ENCODE measurements around the gene SENP5. TPM values are rescaled to one million over a fixed set of nuclear protein-coding genes. Genes with fewer than 3 reads are reported as not detected.

SENP5 gene
- total RNA-seq, 1 experiment from 2014 or later: 27.6 TPM

DNA sequence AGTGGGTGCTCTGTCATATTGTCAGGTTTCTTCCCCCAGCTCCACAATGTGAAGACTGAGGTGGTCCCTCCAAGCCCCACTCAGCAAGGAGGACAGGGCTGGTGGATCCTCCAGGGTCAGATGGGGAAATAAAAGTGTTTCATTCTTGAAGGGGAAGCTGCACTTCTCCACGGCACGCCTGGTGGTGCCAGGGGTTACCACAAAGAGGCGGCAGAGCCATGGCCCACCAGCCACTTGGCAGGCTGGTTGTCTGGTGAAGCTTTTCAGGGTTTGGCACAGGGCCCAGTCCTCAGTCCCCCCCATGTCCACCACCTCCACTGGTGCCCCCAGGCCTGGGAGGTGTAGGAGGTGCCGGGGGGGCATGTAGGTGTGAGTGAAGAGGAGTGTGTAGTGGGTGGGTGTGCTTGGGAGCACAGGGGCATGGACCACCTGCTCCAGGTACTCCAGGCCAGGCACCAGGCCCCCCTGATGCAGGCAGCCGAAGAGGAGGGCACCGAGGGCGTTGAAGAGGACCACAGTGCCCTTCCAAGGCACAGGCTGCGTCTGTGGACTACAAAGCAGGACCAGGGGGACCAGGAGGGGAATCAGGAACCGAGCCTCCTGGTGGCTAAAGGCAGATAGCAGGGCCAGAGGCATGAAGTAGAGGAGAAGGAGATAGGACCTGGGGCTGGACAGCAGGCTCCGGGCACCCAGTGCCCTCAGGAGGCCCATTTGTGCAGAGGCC, 79.6 kb downstream of the SENP5 start:
- intact Hi-C loops (cut with micrococcal nuclease): no loop called here
- Histone ChIP-seq H3K4me1 (ENCODE audit: control insufficient read depth in 1 of 2, insufficient read depth in 2 of 2, low read length in 2 of 2) (peaks cover 5 to 7% of the 10 kb centered on the region in 2 experiments; a peak in 2 of 4 replicates), H4K20me1 (ENCODE audit: insufficient read depth) (no peaks in the 10 kb centered on the region), H3K4me3 (replicated peaks in 1 of 2; ENCODE audit: low read depth in 1 of 2, low read length in 2 of 2) (no peak overlapping the region), H3K9me3 (ENCODE audit: control insufficient read depth in 1 of 2, insufficient read depth in 1 of 2, low read depth in 1 of 2, low read length in 2 of 2) (no peaks in the 10 kb centered on the region), H3K27ac (ENCODE audit: low read depth, low read length) (no peak overlapping the region), H2AFZ (ENCODE audit: low read depth, low read length, poor library complexity, severe bottlenecking) (no peak overlapping the region), H3K79me2 (ENCODE audit: insufficient read depth, low read length) (peaks cover 21% of the 10 kb centered on the region), H3K27me3 (ENCODE audit: insufficient read depth, low read length) (no peaks in the 10 kb centered on the region), H3K9ac (ENCODE audit: low read length) (no peak overlapping the region), H3K4me2 (ENCODE audit: low read length) (no peak overlapping the region), H3K9me2 (ENCODE audit: insufficient read depth) (no peaks in the 10 kb centered on the region), H3K36me3 (ENCODE audit: control insufficient read depth in 1 of 2, insufficient read depth in 2 of 2, low read length in 2 of 2) (no peaks in the 10 kb centered on the region)
- CTCF ChIA-PET: interaction anchor here (0.6 to 1.5 kb wide), 2 partner anchors 260 to 425 kb away, joined by 3 to 4 read pairs; no protein-coding TSS in a partner anchor
- no peak for ATAC-seq
- BruUV-seq (replicated peaks): no TSS peak
- TF ChIP-seq, protein P1, sequence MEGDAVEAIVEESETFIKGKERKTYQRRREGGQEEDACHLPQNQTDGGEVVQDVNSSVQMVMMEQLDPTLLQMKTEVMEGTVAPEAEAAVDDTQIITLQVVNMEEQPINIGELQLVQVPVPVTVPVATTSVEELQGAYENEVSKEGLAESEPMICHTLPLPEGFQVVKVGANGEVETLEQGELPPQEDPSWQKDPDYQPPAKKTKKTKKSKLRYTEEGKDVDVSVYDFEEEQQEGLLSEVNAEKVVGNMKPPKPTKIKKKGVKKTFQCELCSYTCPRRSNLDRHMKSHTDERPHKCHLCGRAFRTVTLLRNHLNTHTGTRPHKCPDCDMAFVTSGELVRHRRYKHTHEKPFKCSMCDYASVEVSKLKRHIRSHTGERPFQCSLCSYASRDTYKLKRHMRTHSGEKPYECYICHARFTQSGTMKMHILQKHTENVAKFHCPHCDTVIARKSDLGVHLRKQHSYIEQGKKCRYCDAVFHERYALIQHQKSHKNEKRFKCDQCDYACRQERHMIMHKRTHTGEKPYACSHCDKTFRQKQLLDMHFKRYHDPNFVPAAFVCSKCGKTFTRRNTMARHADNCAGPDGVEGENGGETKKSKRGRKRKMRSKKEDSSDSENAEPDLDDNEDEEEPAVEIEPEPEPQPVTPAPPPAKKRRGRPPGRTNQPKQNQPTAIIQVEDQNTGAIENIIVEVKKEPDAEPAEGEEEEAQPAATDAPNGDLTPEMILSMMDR (IDR thresholded peaks at IDR 0.05 in 2 of 3, conservative IDR thresholded peaks at IDR 0.05 in 1 of 3; ENCODE audit: borderline replicate concordance in 1 of 3, insufficient read depth in 1 of 3, low read depth in 2 of 3, low read length in 2 of 3): peak in 1 of 3 experiments; percentile 25; a peak in 2 of 6 replicates
- TF ChIP-seq SP1 (IDR thresholded peaks at IDR 0.05; ENCODE audit: low read depth) (no peak), CEBPB (IDR thresholded peaks at IDR 0.05; ENCODE audit: low read depth) (no peak), ZNF274 (IDR thresholded peaks at IDR 0.05; ENCODE audit: low read depth, low read length) (no peak), CBX3 (IDR thresholded peaks at IDR 0.05; ENCODE audit: low read depth) (no peak)
- POLR2A ChIA-PET: no interaction called here
- no peak for DNase-seq (ENCODE audit: low read depth, low spot score)
- RAD21 ChIA-PET (ENCODE audit: low non-redundant PET in 1 of 2, low total read pairs in 2 of 2, uncharacterized antibody in 2 of 2, unreplicated experiment in 2 of 2): no interaction called here

DNA sequence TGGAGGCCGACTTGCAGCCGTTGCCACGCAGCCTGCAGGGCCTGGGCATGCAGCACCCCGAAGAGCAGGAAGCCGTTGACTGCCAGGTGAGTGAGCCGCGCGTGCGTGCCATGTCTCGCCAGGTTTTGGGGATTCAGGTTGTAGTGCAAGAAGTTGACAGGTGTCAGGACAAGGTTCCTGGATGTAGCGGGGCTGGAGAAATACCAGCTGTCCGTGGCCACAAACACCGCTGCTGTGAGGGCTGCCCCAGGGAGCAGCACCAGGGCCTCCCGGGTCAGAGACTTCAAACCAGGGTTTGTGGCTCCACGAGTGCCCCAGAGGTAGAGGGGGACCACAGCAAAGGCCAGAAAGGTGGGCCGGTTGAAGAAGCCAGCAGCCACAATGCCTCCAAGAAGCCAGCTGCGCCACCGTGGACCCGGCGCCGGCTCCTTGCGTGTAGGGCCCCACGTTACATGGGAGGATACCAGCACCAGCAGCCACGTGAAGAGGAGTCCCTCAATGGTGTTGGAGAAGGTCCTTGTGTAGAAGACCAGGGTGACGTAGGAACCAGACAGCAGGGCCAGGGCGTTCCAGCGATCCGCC, 80.2 kb downstream of the SENP5 start:
- Histone ChIP-seq H3K4me2 (ENCODE audit: low read length) (no peak overlapping the region), H3K79me2 (ENCODE audit: insufficient read depth, low read length) (peaks cover 16% of the 10 kb centered on the region), H3K4me1 (ENCODE audit: control insufficient read depth in 1 of 2, insufficient read depth in 2 of 2, low read length in 2 of 2) (peaks cover 5 to 7% of the 10 kb centered on the region in 2 experiments; a peak in 2 of 4 replicates), H3K9ac (ENCODE audit: low read length) (no peak overlapping the region), H3K9me2 (ENCODE audit: insufficient read depth) (no peaks in the 10 kb centered on the region), H2AFZ (ENCODE audit: low read depth, low read length, poor library complexity, severe bottlenecking) (no peak overlapping the region), H3K36me3 (ENCODE audit: control insufficient read depth in 1 of 2, insufficient read depth in 2 of 2, low read length in 2 of 2) (no peaks in the 10 kb centered on the region), H3K9me3 (ENCODE audit: control insufficient read depth in 1 of 2, insufficient read depth in 1 of 2, low read depth in 1 of 2, low read length in 2 of 2) (no peaks in the 10 kb centered on the region), H4K20me1 (ENCODE audit: insufficient read depth) (no peaks in the 10 kb centered on the region), H3K4me3 (replicated peaks in 1 of 2; ENCODE audit: low read depth in 1 of 2, low read length in 2 of 2) (no peak overlapping the region), H3K27ac (ENCODE audit: low read depth, low read length) (no peak overlapping the region), H3K27me3 (ENCODE audit: insufficient read depth, low read length) (no peaks in the 10 kb centered on the region)
- intact Hi-C loops (cut with micrococcal nuclease): no loop called here
- TF ChIP-seq CEBPB (IDR thresholded peaks at IDR 0.05; ENCODE audit: low read depth) (no peak), FOSL1 (IDR thresholded peaks at IDR 0.05; ENCODE audit: low read depth) (no peak), JUND (IDR thresholded peaks at IDR 0.05) (no peak)
- TF ChIP-seq, protein P2, sequence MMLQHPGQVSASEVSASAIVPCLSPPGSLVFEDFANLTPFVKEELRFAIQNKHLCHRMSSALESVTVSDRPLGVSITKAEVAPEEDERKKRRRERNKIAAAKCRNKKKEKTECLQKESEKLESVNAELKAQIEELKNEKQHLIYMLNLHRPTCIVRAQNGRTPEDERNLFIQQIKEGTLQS (IDR thresholded peaks at IDR 0.05): no peak
- TF ChIP-seq, protein P3, sequence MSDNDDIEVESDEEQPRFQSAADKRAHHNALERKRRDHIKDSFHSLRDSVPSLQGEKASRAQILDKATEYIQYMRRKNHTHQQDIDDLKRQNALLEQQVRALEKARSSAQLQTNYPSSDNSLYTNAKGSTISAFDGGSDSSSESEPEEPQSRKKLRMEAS (IDR thresholded peaks at IDR 0.05): no peak
- TF ChIP-seq, protein P1 (IDR thresholded peaks at IDR 0.05 in 2 of 3, conservative IDR thresholded peaks at IDR 0.05 in 1 of 3; ENCODE audit: borderline replicate concordance in 1 of 3, insufficient read depth in 1 of 3, low read depth in 2 of 3, low read length in 2 of 3): no peak
- POLR2A ChIA-PET: no interaction called here
- RAD21 ChIA-PET (ENCODE audit: low non-redundant PET in 1 of 2, low total read pairs in 2 of 2, uncharacterized antibody in 2 of 2, unreplicated experiment in 2 of 2): no interaction called here
- no peak for ATAC-seq
- BruUV-seq (replicated peaks): no TSS peak
- CTCF ChIA-PET: no interaction called here
- no peak for DNase-seq (ENCODE audit: low read depth, low spot score)

Measured in HCT116 (cell line).